Thoracic aorta endothelial cell (primary cell): ENCODE data around the gene OCEL1. TPM values are rescaled to one million over a fixed set of nuclear protein-coding genes. Genes with fewer than 3 reads are reported as not detected.

Source experiments
- total RNA-seq: library from RNA; depleted of rRNA; stranded (reverse); fragments of >200 nt; gene quantifications from 2 replicates; pipeline ENCODE4 v1.2.3, GENCODE V29; 2012

OCEL1 gene, protein sequence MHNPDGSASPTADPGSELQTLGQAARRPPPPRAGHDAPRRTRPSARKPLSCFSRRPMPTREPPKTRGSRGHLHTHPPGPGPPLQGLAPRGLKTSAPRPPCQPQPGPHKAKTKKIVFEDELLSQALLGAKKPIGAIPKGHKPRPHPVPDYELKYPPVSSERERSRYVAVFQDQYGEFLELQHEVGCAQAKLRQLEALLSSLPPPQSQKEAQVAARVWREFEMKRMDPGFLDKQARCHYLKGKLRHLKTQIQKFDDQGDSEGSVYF
- total RNA-seq, result 5.5 and 5.9 TPM in 2 replicates

GRCh38 chr19:17226002-17226933 is at the start of gene OCEL1:
Gene OCEL1, plus strand, starts transcription at chr19:17226226. Its CDS starts 22 bp downstream, at chr19:17226248.

DNA sequence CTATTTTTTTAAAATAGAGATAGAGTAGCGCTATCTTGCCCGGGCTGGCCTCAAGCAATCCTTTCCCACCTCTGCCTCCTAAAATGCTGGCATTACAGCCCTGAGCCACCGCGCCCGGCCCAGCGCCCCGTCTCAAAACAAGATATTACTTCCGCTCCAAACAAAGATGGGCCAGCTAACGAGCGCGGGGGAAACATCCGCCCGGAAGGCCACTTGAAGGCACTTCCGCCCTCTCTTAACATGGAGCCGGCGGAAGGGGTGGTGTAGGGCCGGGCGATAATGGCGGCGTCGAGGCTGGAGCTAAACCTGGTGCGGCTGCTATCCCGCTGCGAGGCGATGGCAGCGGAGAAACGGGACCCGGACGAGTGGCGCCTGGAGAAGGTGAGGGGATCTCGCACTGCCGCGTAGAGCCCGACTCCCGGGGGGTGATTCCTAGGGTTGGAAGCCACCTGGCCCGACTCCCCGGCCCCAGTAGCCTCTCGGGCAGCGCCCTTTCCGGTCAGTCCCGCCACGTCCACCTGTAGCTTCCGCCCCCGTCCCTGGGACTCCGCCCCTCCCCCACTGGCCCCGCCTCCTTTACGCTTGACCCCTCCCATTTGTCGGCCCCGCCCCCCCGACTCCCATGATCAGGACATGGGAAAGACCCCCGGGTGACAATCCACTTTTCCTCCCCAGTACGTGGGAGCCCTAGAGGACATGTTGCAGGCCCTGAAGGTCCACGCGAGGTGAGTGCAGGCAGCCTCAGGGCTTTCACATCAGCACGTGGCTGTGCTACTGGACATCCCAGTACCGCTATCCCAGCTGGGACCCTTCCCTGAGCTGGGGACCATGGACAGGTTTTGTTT is 10.7 kb upstream of the OCEL1 start, which contains the start of gene USE1:
USE1 (plus strand) TSS at position 231 of the 845 bp plus-strand sequence; CDS start at position 280, 49 bp downstream.

GRCh38 chr19:17245535-17245984 is 19.5 kb downstream of the OCEL1 start, which contains the start of gene NR2F6:
Gene NR2F6, minus strand, starts transcription at chr19:17245919. Its CDS starts 699 bp downstream, at chr19:17245220.

GRCh38 chr19:17264641-17264979 is 38.6 kb downstream of the OCEL1 start, which contains the start of gene USHBP1:
Gene USHBP1, minus strand, starts transcription at chr19:17264745. Its CDS starts 446 bp downstream, at chr19:17264299.

GRCh38 chr19:17266975-17267788 is 41.2 kb downstream of the OCEL1 start, which contains the start of gene BABAM1:
Gene BABAM1, plus strand, starts transcription at chr19:17267443. Its CDS starts 1,364 bp downstream, at chr19:17268807.

Other genes with a start within 250 kb of the OCEL1 start
- 0.22 and 0.66 TPM in 2 replicates for gene CPAMD8, start 199.4 kb upstream of the OCEL1 start, total RNA-seq
- 8.3 and 8.8 TPM in 2 replicates for gene HAUS8, start 150.8 kb upstream of the OCEL1 start, total RNA-seq
- 88.3 and 94.1 TPM in 2 replicates for gene MYO9B, start 150.4 kb upstream of the OCEL1 start, total RNA-seq
- 10.5 and 18.6 TPM in 2 replicates for gene USE1, start 10.9 kb upstream of the OCEL1 start, total RNA-seq
- 20.1 and 36.8 TPM in 2 replicates for gene NR2F6, start 19.7 kb downstream of the OCEL1 start, total RNA-seq
- gene USHBP1, start 38.5 kb downstream of the OCEL1 start, total RNA-seq, result 7.0 and 15.1 TPM in 2 replicates
- 89.1 and 89.2 TPM in 2 replicates for gene BABAM1, start 41.2 kb downstream of the OCEL1 start, total RNA-seq
- 1.5 and 1.6 TPM in 2 replicates for gene ANKLE1, start 55.7 kb downstream of the OCEL1 start, total RNA-seq
- gene ABHD8, start 77.2 kb downstream of the OCEL1 start, total RNA-seq, result 6.3 and 9.0 TPM in 2 replicates
- gene MRPL34, start 79.6 kb downstream of the OCEL1 start, total RNA-seq, result 40.0 and 48.0 TPM in 2 replicates
- gene DDA1, start 83.3 kb downstream of the OCEL1 start, total RNA-seq, result 26.6 and 27.0 TPM in 2 replicates
- gene ANO8, start 108.6 kb downstream of the OCEL1 start, total RNA-seq, result 3.2 and 4.3 TPM in 2 replicates
- 13.0 and 20.0 TPM in 2 replicates for gene GTPBP3, start 111.3 kb downstream of the OCEL1 start, total RNA-seq
- gene PLVAP, start 151.1 kb downstream of the OCEL1 start, total RNA-seq, result 2.5 and 3.6 TPM in 2 replicates
- 0.13 and 0.50 TPM in 2 replicates for gene CCDC194, start 168.0 kb downstream of the OCEL1 start, total RNA-seq
- 35.6 and 46.1 TPM in 2 replicates for gene BST2, start 179.4 kb downstream of the OCEL1 start, total RNA-seq
- gene MVB12A, start 193.8 kb downstream of the OCEL1 start, total RNA-seq, result 29.5 and 40.0 TPM in 2 replicates
- gene TMEM221, start 222.4 kb downstream of the OCEL1 start, total RNA-seq, result not detected in 2 replicates
- gene NXNL1, start 234.7 kb downstream of the OCEL1 start, total RNA-seq, result not detected in 2 replicates
- gene SLC27A1, start 244.3 kb downstream of the OCEL1 start, total RNA-seq, result 9.3 TPM in 2 replicates